ENCODE measurements around the gene GPX1. TPM values are rescaled to one million over a fixed set of nuclear protein-coding genes. Genes with fewer than 3 reads are reported as not detected.
"Not testable (repeated sequence)": the region's sequence is repeated elsewhere in the genome, so short reads cannot be mapped to it uniquely, and the experiment has no call there.

The GPX1 gene
- polyA plus RNA-seq, 1 donor = 126 TPM

GRCh38 chr3:49357443-49358216 is 523 bp downstream of the GPX1 start:
- not testable (repeated sequence) for DNase-seq (ENCODE audit: low read depth)

GRCh38 chr3:49357095-49357442 is 1.1 kb downstream of the GPX1 start:
- DNase-seq (ENCODE audit: low read depth) = not testable (repeated sequence)

- DNase-seq (ENCODE audit: low read depth) = no peak
Observed at GRCh38 chr3:49352890-49353421, 5.2 kb downstream of the GPX1 start.

GRCh38 chr3:49352281-49352680 is 5.9 kb downstream of the GPX1 start:
- DNase-seq (ENCODE audit: low read depth) = no peak

GRCh38 chr3:49351521-49352011 is 6.6 kb downstream of the GPX1 start:
- DNase-seq (ENCODE audit: low read depth) = no peak

GRCh38 chr3:49349348-49350114 is 8.6 kb downstream of the GPX1 start:
- no peak for DNase-seq (ENCODE audit: low read depth)

- not testable (repeated sequence) for DNase-seq (ENCODE audit: low read depth)
Observed at GRCh38 chr3:49348361-49348760, 9.8 kb downstream of the GPX1 start.

GRCh38 chr3:49346797-49347251 is 11.3 kb downstream of the GPX1 start:
- no peak for DNase-seq (ENCODE audit: low read depth)

- no peak for DNase-seq (ENCODE audit: low read depth)
Observed at GRCh38 chr3:49343163-49343562, 15.0 kb downstream of the GPX1 start.

- no peak for DNase-seq (ENCODE audit: low read depth)
Observed at GRCh38 chr3:49341996-49342395, 16.2 kb downstream of the GPX1 start.

- peak; percentile 71 for DNase-seq (ENCODE audit: low read depth)
Observed at GRCh38 chr3:49339941-49340800, 18.0 kb downstream of the GPX1 start, which contains the start of gene USP4. USP4 (minus strand) TSS chr3:49340053; CDS start chr3:49340024, 29 bp downstream.

- no peak for DNase-seq (ENCODE audit: low read depth)
Observed at GRCh38 chr3:49339581-49339940, 18.6 kb downstream of the GPX1 start.

- no peak for DNase-seq (ENCODE audit: low read depth)
Observed at GRCh38 chr3:49333916-49334633, 24.1 kb downstream of the GPX1 start.

- no peak for DNase-seq (ENCODE audit: low read depth)
Observed at GRCh38 chr3:49333091-49333490, 25.1 kb downstream of the GPX1 start.

GRCh38 chr3:49329186-49329585 is 29.0 kb downstream of the GPX1 start:
- DNase-seq (ENCODE audit: low read depth) = no peak

GRCh38 chr3:49328350-49328749 is 29.8 kb downstream of the GPX1 start:
- not testable (repeated sequence) for DNase-seq (ENCODE audit: low read depth)

GRCh38 chr3:49327485-49327884 is 30.7 kb downstream of the GPX1 start:
- no peak for DNase-seq (ENCODE audit: low read depth)

GRCh38 chr3:49324768-49325167 is 33.4 kb downstream of the GPX1 start:
- no peak for DNase-seq (ENCODE audit: low read depth)

GRCh38 chr3:49316696-49317457 is 41.3 kb downstream of the GPX1 start:
- DNase-seq (ENCODE audit: low read depth) = no peak
